DOHH2 (cell line): ENCODE results near the gene ENTPD3.

Experiments
- EZH2phosphoT487 ChIP-seq: fragments of 200-600 bp; sonication (generic); IDR thresholded peaks from 2 replicates; pipeline ENCODE4 v1.6.1; 2017; ENCODE audit warnings: borderline replicate concordance, mild to moderate bottlenecking, antibody characterized with exemption, low read length, moderate library complexity, mixed read lengths
- TF ChIP-seq, protein P1 (sequence below): fragments of 200-600 bp; sonication (generic); IDR thresholded peaks from one replicate; pipeline ENCODE4 v1.5.1; 2014; ENCODE audit warnings: antibody characterized with exemption, mild to moderate bottlenecking, low read depth, low read length; ENCODE audit not compliant: poor library complexity, severe bottlenecking

DNA sequence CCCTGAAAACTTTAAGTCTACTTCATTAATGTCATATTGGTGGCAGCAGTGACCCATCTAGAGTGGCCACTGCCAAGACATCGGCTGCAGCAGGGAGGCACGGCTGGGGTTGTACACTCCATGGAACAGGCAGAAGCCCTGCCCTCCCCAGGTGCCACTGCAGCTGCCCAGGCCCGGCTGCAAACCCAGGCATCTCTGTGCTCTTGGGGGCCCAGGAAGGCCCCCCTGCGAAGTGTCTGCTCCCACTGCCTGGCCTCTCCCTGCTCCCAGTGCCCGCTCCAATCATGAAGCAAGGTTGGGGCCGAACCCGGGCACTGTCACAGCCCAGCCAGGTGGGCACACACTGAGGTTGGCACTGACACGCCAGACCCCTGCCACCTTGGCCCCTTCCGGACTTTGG, 58.1 kb downstream of the ENTPD3 start:
- TF ChIP-seq, protein P1, sequence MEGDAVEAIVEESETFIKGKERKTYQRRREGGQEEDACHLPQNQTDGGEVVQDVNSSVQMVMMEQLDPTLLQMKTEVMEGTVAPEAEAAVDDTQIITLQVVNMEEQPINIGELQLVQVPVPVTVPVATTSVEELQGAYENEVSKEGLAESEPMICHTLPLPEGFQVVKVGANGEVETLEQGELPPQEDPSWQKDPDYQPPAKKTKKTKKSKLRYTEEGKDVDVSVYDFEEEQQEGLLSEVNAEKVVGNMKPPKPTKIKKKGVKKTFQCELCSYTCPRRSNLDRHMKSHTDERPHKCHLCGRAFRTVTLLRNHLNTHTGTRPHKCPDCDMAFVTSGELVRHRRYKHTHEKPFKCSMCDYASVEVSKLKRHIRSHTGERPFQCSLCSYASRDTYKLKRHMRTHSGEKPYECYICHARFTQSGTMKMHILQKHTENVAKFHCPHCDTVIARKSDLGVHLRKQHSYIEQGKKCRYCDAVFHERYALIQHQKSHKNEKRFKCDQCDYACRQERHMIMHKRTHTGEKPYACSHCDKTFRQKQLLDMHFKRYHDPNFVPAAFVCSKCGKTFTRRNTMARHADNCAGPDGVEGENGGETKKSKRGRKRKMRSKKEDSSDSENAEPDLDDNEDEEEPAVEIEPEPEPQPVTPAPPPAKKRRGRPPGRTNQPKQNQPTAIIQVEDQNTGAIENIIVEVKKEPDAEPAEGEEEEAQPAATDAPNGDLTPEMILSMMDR = no peak
- no peak for TF ChIP-seq EZH2phosphoT487
